Measurements from ENCODE around the gene HMCN2.

DNA sequence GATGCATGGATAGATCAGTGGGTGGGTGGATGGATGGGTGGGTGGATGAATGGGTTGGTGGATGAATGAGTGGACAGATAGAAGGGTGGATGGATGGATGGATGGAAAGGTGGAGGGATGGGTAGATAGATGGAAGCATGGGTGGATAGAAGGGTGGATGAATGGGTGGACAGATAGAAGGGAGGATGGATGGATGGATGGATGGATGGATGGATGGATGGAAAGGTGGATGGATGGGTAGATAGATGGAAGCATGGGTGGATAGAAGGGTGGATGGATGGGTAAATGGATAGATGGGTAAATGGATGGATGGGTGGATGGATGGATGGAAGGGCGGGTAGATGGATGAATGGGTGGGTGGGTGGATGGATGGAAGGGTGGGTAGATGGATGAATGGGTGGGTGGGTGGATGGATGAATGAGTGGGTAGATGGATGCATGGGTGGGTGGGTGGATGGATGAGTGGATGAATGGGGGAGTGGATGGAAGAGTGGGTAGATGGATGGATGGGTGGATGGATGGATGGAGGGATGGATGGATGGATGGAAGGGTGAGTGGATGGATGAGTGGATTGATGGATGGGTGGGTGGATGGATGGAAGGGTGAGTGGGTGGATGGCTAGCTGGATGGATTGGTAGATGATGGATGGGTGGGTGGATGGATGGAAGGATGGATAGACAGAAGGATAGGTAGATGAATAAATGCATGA is 91.5 kb downstream of the HMCN2 start:
- no peak for TF ChIP-seq SUZ12 (IDR thresholded peaks at IDR 0.05; ENCODE audit: extremely low read depth, insufficient read depth, insufficient read length)
- no peak for TF ChIP-seq YY1 (IDR thresholded peaks at IDR 0.05; ENCODE audit: insufficient read depth, insufficient read length)
- no peak for TF ChIP-seq ZNF274 (IDR thresholded peaks at IDR 0.05; ENCODE audit: low read depth, low read length)
